SK-N-SH (cell line): ENCODE measurements around the gene LRRC27. TPM values are rescaled to one million over a fixed set of nuclear protein-coding genes. Genes with fewer than 3 reads are reported as not detected.

ENCODE experiments used
- CTCF ChIA-PET: fragments of 300-600, 350-600 bp; formaldehyde crosslinking; extraction: SDS; loops from one replicate; lab custom pipeline; 2021; lab: Yijun Ruan, JAX
- POLR2A ChIA-PET: fragments of 350-600 bp; sonication (Branson Sonifier 250); formaldehyde crosslinking; extraction: SDS; loops from one replicate; lab custom pipeline; 2020; ENCODE audit warnings: antibody characterized with exemption, inconsistent platforms; lab: Yijun Ruan, JAX
- DNase-seq: peaks from one replicate; pipeline ENCODE4 v3.0.0; 2012
- H2AFZ ChIP-seq: fragments of 200-600 bp; sonication (generic); 2 replicates; pipeline ENCODE4 v1.8.1; 2016; ENCODE audit warnings: antibody characterized with exemption, mild to moderate bottlenecking, low read depth
- H3F3A ChIP-seq: fragments of 200-600 bp; sonication (generic); replicated peaks from 2 replicates; pipeline ENCODE3; 2016; ENCODE audit warnings: antibody characterized with exemption, mild to moderate bottlenecking; ENCODE audit not compliant: insufficient read depth
- H3K27ac ChIP-seq, 2 experiments: fragments of 200-500 bp in 1 of 2; fragments of 200-600 bp in 1 of 2; sonication (Bioruptor generic) in 1 of 2; sonication (generic), shearing (Covaris generic) in 1 of 2; 2 replicates each; pipeline versions ENCODE4 v1.5.1 to v1.6.1; 2014 to 2016; ENCODE audit warnings: low read depth in 2 of 2, inconsistent platforms in 1 of 2, low read length in 1 of 2, mild to moderate bottlenecking in 1 of 2, mixed read lengths in 1 of 2
- H3K27me3 ChIP-seq: fragments of 200-600 bp; sonication (generic), shearing (Covaris generic); 2 replicates; pipeline ENCODE4 v1.6.1; 2016; ENCODE audit warnings: mixed run types; ENCODE audit not compliant: insufficient read depth
- H3K36me3 ChIP-seq, 2 experiments: fragments of 200-500 bp in 1 of 2; fragments of 200-600 bp in 1 of 2; sonication (Bioruptor generic) in 1 of 2; sonication (generic) in 1 of 2; replicated peaks in 1 of 2; 2 replicates each; pipeline versions ENCODE3 to v1.5.1; 2014 to 2016; ENCODE audit warnings: low read length in 1 of 2, mild to moderate bottlenecking in 1 of 2; ENCODE audit not compliant: insufficient read depth in 2 of 2, control insufficient read depth in 1 of 2
- H3K4me1 ChIP-seq, 2 experiments: fragments of 200-500 bp in 1 of 2; fragments of 200-600 bp in 1 of 2; sonication (Bioruptor generic) in 1 of 2; sonication (generic), shearing (Covaris generic) in 1 of 2; 2 replicates each; pipeline versions ENCODE4 v1.5.1 to v1.6.1; 2014 to 2016; ENCODE audit warnings: low read depth in 1 of 2, low read length in 1 of 2, mixed run types in 1 of 2; ENCODE audit not compliant: insufficient read depth in 2 of 2, control insufficient read depth in 1 of 2
- H3K4me2 ChIP-seq: fragments of 200-600 bp; sonication (generic), shearing (Covaris generic); 2 replicates; pipeline ENCODE4 v1.6.1; 2017; ENCODE audit warnings: mixed run types
- H3K4me3 ChIP-seq, 2 experiments: fragments of 200-500 bp in 1 of 2; fragments of 200-600 bp in 1 of 2; sonication (Bioruptor generic) in 1 of 2; sonication (generic), shearing (Covaris generic) in 1 of 2; 2 replicates each; pipeline versions ENCODE4 v1.5.1 to v1.8.1; 2014 to 2016; ENCODE audit warnings: low read depth in 2 of 2, inconsistent platforms in 1 of 2, low read length in 1 of 2, mild to moderate bottlenecking in 1 of 2, mixed read lengths in 1 of 2, moderate library complexity in 1 of 2
- H3K79me2 ChIP-seq: fragments of 200-600 bp; sonication (generic); 2 replicates; pipeline ENCODE4 v1.8.1; 2017; ENCODE audit warnings: mild to moderate bottlenecking; ENCODE audit not compliant: insufficient read depth
- H3K9ac ChIP-seq: fragments of 200-600 bp; sonication (generic); 2 replicates; pipeline ENCODE4 v1.6.1; 2017; ENCODE audit warnings: mixed run types
- H3K9me2 ChIP-seq: fragments of 200-600 bp; sonication (generic); 2 replicates; pipeline ENCODE4 v1.6.1; 2017; ENCODE audit warnings: mixed run types
- H3K9me3 ChIP-seq: fragments of 200-600 bp; sonication (generic); 2 replicates; pipeline ENCODE4 v1.6.1; 2017; ENCODE audit warnings: mixed run types, mild to moderate bottlenecking, moderate library complexity
- H4K20me1 ChIP-seq: fragments of 200-600 bp; sonication (generic); 2 replicates; pipeline ENCODE4 v1.6.1; 2017; ENCODE audit warnings: mild to moderate bottlenecking, mixed run types; ENCODE audit not compliant: insufficient read depth
- ELF1 ChIP-seq: IDR thresholded peaks from 2 replicates; pipeline ENCODE4 v1.4.0; 2012
- EP300 ChIP-seq, 2 experiments: IDR thresholded peaks; 2 replicates each; pipeline versions ENCODE4 v1.4.0 to v1.6.1; 2012; ENCODE audit warnings: borderline replicate concordance in 1 of 2, low read depth in 1 of 2, low read length in 1 of 2
- EZH2phosphoT487 ChIP-seq: fragments of 200-600 bp; sonication (generic); IDR thresholded peaks from 2 replicates; pipeline ENCODE4 v1.6.1; 2017; ENCODE audit warnings: low read depth, mixed run types, mild to moderate bottlenecking, antibody characterized with exemption, moderate library complexity, borderline replicate concordance
- FOSL2 ChIP-seq: IDR thresholded peaks from 2 replicates; pipeline ENCODE4 v1.4.0; 2012; ENCODE audit warnings: low read depth, mild to moderate bottlenecking, moderate library complexity, borderline replicate concordance
- FOXM1 ChIP-seq: IDR thresholded peaks from 2 replicates; pipeline ENCODE4 v1.4.0; 2012; ENCODE audit warnings: low read depth, mild to moderate bottlenecking
- JUND ChIP-seq: IDR thresholded peaks from 2 replicates; pipeline ENCODE4 v1.4.0; 2012
- NFIC ChIP-seq: IDR thresholded peaks from 2 replicates; pipeline ENCODE4 v1.4.0; 2012; ENCODE audit warnings: borderline replicate concordance
- POLR2AphosphoS5 ChIP-seq: IDR thresholded peaks from 2 replicates; pipeline ENCODE4 v1.6.1; 2012; ENCODE audit warnings: low read depth, low read length
- RAD21 ChIP-seq: IDR thresholded peaks from 2 replicates; pipeline ENCODE4 v1.6.1; 2012; ENCODE audit warnings: mild to moderate bottlenecking, low read length
- RFX5 ChIP-seq: IDR thresholded peaks from 2 replicates; pipeline ENCODE4 v1.6.1; 2012; ENCODE audit warnings: mild to moderate bottlenecking, improper control_type of control experiment, low read length
- RXRA ChIP-seq: IDR thresholded peaks from 2 replicates; pipeline ENCODE4 v1.4.0; 2012; ENCODE audit warnings: low read depth, mild to moderate bottlenecking, borderline replicate concordance
- SMC3 ChIP-seq: IDR thresholded peaks from 2 replicates; pipeline ENCODE4 v1.6.1; 2012; ENCODE audit warnings: low read depth, low read length, improper control_type of control experiment
- TAF1 ChIP-seq: IDR thresholded peaks from 2 replicates; pipeline ENCODE4 v1.6.1; 2012; ENCODE audit warnings: low read depth, mild to moderate bottlenecking, low read length, moderate library complexity, borderline replicate concordance
- TCF12 ChIP-seq: IDR thresholded peaks from 2 replicates; pipeline ENCODE4 v1.4.0; 2012
- YY1 ChIP-seq: IDR thresholded peaks from 2 replicates; pipeline ENCODE4 v1.4.0; 2012; ENCODE audit warnings: low read depth, mild to moderate bottlenecking
- WGBS: methylation state at CpG from one replicate; pipeline ENCODE4 v1.1.6; 2017; ENCODE audit warnings: low lambda C conversion rate; 5-methylcytosine and 5-hydroxymethylcytosine counted together
- polyA plus RNA-seq, 3 experiments: library from polyadenylated mRNA; depleted of rRNA; stranded (reverse); fragments of >200 nt; gene quantifications; 2 replicates each; pipeline ENCODE4 v1.2.3, GENCODE V29; 2012
- TF ChIP-seq, protein P1 (sequence below): fragments of 150-350 bp; IDR thresholded peaks from 2 replicates; pipeline ENCODE4 v1.6.1; 2016; ENCODE audit warnings: mild to moderate bottlenecking, low read depth, low read length
- TF ChIP-seq, protein P2 (sequence below): IDR thresholded peaks from 2 replicates; pipeline ENCODE4 v1.4.0; 2012; ENCODE audit warnings: low read depth, borderline replicate concordance
- TF ChIP-seq, protein P3 (sequence below): IDR thresholded peaks from 2 replicates; pipeline ENCODE4 v1.4.0; 2012; ENCODE audit warnings: low read depth
- TF ChIP-seq, protein P4 (sequence below): IDR thresholded peaks from 2 replicates; pipeline ENCODE4; 2012

Gene LRRC27
- polyA plus RNA-seq, 1 of the 3 experiments (the other 2 are of a cell fraction) = 10.0 TPM

DNA sequence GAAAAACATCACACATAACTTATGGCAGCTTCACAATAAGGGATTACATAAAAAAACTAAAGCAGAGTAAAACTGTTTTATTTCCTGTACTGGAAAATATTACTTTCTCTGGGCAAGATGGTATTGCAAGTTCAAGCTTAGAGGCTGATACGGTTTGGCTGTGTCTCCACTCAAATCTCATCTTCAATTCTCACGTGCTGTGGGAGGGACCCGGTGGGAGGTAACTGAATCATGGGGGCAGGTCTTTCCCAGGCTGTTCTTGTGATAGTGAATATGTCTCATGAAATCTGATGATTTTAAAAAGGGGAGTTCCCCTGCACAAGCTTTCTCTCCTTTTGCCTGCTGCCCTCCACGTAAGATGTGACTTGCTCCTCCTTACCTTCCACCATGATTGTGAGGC is 5.1 kb upstream of the LRRC27 start:
- Histone ChIP-seq H3K4me3 (no peak overlapping the region), H3K27me3 (no peaks in the 10 kb centered on the region), H3K4me1 (peaks cover 0 to 24% of the 10 kb centered on the region in 2 experiments; a peak in 3 of 4 replicates), H3K9ac (no peak overlapping the region), H4K20me1 (no peaks in the 10 kb centered on the region), H3F3A (peaks cover 22% of the 10 kb centered on the region), H3K36me3 (peaks cover 0 to 9% of the 10 kb centered on the region in 2 experiments), H3K4me2 (no peak overlapping the region), H2AFZ (no peak overlapping the region), H3K27ac (no peak overlapping the region), H3K9me2 (no peaks in the 10 kb centered on the region), H3K79me2 (peaks cover 72% of the 10 kb centered on the region), H3K9me3 (no peaks in the 10 kb centered on the region)
- WGBS = 100% methylated on average over 4 of the region's 4 CpGs
- CTCF ChIA-PET = no interaction called here
- POLR2A ChIA-PET = no interaction called here
- DNase-seq = no peak
- no peak for TF ChIP-seq EP300 (IDR thresholded peaks at IDR 0.05; ENCODE audit: borderline replicate concordance in 1 of 2, low read depth in 1 of 2, low read length in 1 of 2)
- TF ChIP-seq POLR2AphosphoS5 = no peak
- TF ChIP-seq SMC3 = no peak

DNA sequence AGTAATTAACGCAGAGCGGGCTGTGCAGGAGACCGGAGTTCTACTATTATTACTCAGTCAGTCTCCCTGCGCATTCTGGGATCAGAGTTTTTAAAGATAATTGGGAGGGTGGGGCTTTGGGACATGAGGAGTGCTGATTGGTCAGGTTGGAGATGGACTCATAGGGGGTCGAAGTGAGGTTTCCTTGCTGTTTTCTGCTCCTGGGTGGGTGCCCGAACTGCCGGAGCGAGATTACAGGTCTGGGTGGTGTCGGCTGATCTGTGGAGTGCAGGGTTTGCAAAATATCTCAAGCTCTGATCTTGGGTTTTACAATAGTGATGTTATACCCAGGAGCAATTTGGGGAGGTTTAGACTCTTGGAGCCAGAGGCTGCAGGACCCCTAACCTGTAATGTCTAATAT is 3.9 kb upstream of the LRRC27 start:
- Histone ChIP-seq H3K27ac (no peak overlapping the region), H3K9me3 (no peaks in the 10 kb centered on the region), H2AFZ (no peak overlapping the region), H3K4me2 (no peak overlapping the region), H3K9me2 (no peaks in the 10 kb centered on the region), H3F3A (peaks cover 12% of the 10 kb centered on the region), H3K4me1 (peaks cover 0 to 30% of the 10 kb centered on the region in 2 experiments; a peak in 3 of 4 replicates), H3K4me3 (no peak overlapping the region), H4K20me1 (no peaks in the 10 kb centered on the region), H3K9ac (no peak overlapping the region), H3K36me3 (peaks cover 0 to 9% of the 10 kb centered on the region in 2 experiments), H3K79me2 (peaks cover 81% of the 10 kb centered on the region), H3K27me3 (no peaks in the 10 kb centered on the region)
- ChIA-PET CTCF (no interaction called here), POLR2A (no interaction called here)
- WGBS = 96% methylated on average over 9 of the region's 9 CpGs
- no peak for TF ChIP-seq RFX5
- TF ChIP-seq RXRA = no peak
- no peak for TF ChIP-seq SMC3
- TF ChIP-seq TCF12 = no peak
- TF ChIP-seq ELF1 = no peak
- TF ChIP-seq, protein P1, sequence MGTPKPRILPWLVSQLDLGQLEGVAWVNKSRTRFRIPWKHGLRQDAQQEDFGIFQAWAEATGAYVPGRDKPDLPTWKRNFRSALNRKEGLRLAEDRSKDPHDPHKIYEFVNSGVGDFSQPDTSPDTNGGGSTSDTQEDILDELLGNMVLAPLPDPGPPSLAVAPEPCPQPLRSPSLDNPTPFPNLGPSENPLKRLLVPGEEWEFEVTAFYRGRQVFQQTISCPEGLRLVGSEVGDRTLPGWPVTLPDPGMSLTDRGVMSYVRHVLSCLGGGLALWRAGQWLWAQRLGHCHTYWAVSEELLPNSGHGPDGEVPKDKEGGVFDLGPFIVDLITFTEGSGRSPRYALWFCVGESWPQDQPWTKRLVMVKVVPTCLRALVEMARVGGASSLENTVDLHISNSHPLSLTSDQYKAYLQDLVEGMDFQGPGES = no peak
- TF ChIP-seq FOSL2 = no peak
- no peak for TF ChIP-seq TAF1
- no peak for TF ChIP-seq NFIC
- no peak for TF ChIP-seq RAD21
- TF ChIP-seq, protein P2, sequence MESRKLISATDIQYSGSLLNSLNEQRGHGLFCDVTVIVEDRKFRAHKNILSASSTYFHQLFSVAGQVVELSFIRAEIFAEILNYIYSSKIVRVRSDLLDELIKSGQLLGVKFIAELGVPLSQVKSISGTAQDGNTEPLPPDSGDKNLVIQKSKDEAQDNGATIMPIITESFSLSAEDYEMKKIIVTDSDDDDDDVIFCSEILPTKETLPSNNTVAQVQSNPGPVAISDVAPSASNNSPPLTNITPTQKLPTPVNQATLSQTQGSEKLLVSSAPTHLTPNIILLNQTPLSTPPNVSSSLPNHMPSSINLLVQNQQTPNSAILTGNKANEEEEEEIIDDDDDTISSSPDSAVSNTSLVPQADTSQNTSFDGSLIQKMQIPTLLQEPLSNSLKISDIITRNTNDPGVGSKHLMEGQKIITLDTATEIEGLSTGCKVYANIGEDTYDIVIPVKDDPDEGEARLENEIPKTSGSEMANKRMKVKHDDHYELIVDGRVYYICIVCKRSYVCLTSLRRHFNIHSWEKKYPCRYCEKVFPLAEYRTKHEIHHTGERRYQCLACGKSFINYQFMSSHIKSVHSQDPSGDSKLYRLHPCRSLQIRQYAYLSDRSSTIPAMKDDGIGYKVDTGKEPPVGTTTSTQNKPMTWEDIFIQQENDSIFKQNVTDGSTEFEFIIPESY = no peak
- TF ChIP-seq, protein P3, sequence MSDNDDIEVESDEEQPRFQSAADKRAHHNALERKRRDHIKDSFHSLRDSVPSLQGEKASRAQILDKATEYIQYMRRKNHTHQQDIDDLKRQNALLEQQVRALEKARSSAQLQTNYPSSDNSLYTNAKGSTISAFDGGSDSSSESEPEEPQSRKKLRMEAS = no peak
- TF ChIP-seq POLR2AphosphoS5 = no peak
- TF ChIP-seq JUND = no peak
- no peak for TF ChIP-seq FOXM1
- TF ChIP-seq YY1 = no peak
- no peak for TF ChIP-seq EZH2phosphoT487
- TF ChIP-seq, protein P4, sequence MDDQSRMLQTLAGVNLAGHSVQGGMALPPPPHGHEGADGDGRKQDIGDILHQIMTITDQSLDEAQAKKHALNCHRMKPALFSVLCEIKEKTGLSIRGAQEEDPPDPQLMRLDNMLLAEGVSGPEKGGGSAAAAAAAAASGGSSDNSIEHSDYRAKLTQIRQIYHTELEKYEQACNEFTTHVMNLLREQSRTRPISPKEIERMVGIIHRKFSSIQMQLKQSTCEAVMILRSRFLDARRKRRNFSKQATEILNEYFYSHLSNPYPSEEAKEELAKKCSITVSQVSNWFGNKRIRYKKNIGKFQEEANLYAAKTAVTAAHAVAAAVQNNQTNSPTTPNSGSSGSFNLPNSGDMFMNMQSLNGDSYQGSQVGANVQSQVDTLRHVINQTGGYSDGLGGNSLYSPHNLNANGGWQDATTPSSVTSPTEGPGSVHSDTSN = no peak
- no peak for DNase-seq
